Spleen (tissue), 11 donors: ENCODE measurements around the gene IGF1R. TPM values are rescaled to one million over a fixed set of nuclear protein-coding genes. Genes with fewer than 3 reads are reported as not detected.

Experiments
- DNase-seq: peaks from one replicate; pipeline ENCODE4 v3.0.0-alpha.2; 2020
- H3K27ac ChIP-seq, 8 donors: fragments of 200-600 bp; sonication (generic) in 7 of 8; 1 replicate in 4 of 8; 2 replicates in 4 of 8; pipeline versions ENCODE4 v1.5.0 to v1.8.0; 2016 to 2021; ENCODE audit warnings: inconsistent platforms in 4 of 8, mild to moderate bottlenecking in 4 of 8, moderate library complexity in 1 of 8
- H3K27me3 ChIP-seq, 7 donors: fragments of 200-600 bp; sonication (generic) in 6 of 7; replicated peaks in 1 of 7; 1 replicate in 4 of 7; 2 replicates in 3 of 7; pipeline versions ENCODE4 v1.5.0 to v1.8.0; 2016 to 2021; ENCODE audit warnings: inconsistent platforms in 3 of 7, mild to moderate bottlenecking in 1 of 7
- H3K36me3 ChIP-seq, 6 donors: fragments of 200-600 bp; sonication (generic) in 5 of 6; 1 replicate in 4 of 6; 2 replicates in 2 of 6; pipeline versions ENCODE4 v1.5.0 to v1.8.0; 2016 to 2021; ENCODE audit warnings: inconsistent platforms in 2 of 6
- H3K4me1 ChIP-seq, 6 donors: fragments of 200-600 bp; sonication (generic) in 5 of 6; 1 replicate in 3 of 6; 2 replicates in 3 of 6; pipeline versions ENCODE4 v1.5.0 to v1.8.0; 2016 to 2021; ENCODE audit warnings: inconsistent platforms in 3 of 6
- H3K4me3 ChIP-seq, 8 donors: fragments of 200-600 bp; sonication (generic) in 7 of 8; 1 replicate in 4 of 8; 2 replicates in 4 of 8; pipeline versions ENCODE4 v1.5.0 to v1.8.0; 2016 to 2021; ENCODE audit warnings: inconsistent platforms in 4 of 8, mild to moderate bottlenecking in 4 of 8, moderate library complexity in 2 of 8
- H3K9me3 ChIP-seq, 8 donors: fragments of 200-600 bp; sonication (generic) in 7 of 8; 1 replicate in 4 of 8; 2 replicates in 4 of 8; pipeline versions ENCODE4 v1.5.0 to v1.8.0; 2016 to 2021; ENCODE audit warnings: inconsistent platforms in 4 of 8
- POLR2A ChIP-seq, 3 donors: fragments of 450-650 bp; IDR thresholded peaks; one replicate each; pipeline ENCODE4 v1.5.1; 2017; ENCODE audit warnings: antibody characterized with exemption in 3 of 3, mild to moderate bottlenecking in 1 of 3
- POLR2AphosphoS5 ChIP-seq, 3 donors: sonication (generic); formaldehyde crosslinking; IDR thresholded peaks; one replicate each; pipeline ENCODE4 v1.5.1; 2017; ENCODE audit warnings: antibody characterized with exemption in 3 of 3
- WGBS, 5 donors: extraction: QIAGEN DNeasy Blood & Tissue Kit in 3 of 5; methylation state at CpG; one replicate each; pipeline versions ENCODE4 v1.1.5 to v1.1.7; 2013 to 2018; 5-methylcytosine and 5-hydroxymethylcytosine counted together
- intact Hi-C: fragments of 100-400 bp; cut with DNase I; formaldehyde crosslinking; loops from one replicate; pipeline ENCODE4 v1.15.0; 2023; ENCODE audit warnings: low total_unique reads
- polyA plus RNA-seq, 3 donors: library from polyadenylated mRNA; stranded (reverse); fragments of 200-250 nt; gene quantifications; one replicate each; pipeline ENCODE4 v1.2.1, GENCODE V29; 2013
- total RNA-seq, 7 donors: library from RNA; depleted of rRNA in 3 of 7; stranded (reverse); fragments of >200 nt in 3 of 7; fragmentation: NEBNext Ultra II Directional in 4 of 7; extraction: Animal tissue kit (Norgen Biotek cat#: 25700) in 4 of 7; gene quantifications; one replicate each; pipeline versions ENCODE4 v1.1.0 to v1.2.1, GENCODE V29; 2016 to 2021
- TF ChIP-seq, protein P1 (sequence below), 11 experiments: fragments of 200-600 bp in 7 of 11; fragments of 450-650 bp in 4 of 11; sonication (generic) in 4 of 11; IDR thresholded peaks in 8 of 11; conservative IDR thresholded peaks in 3 of 11; 1 replicate in 7 of 11; 2 replicates in 4 of 11; pipeline versions ENCODE4 v1.4.0 to v1.8.0; 2016 to 2021; ENCODE audit warnings: antibody characterized with exemption in 11 of 11, inconsistent platforms in 4 of 11, mild to moderate bottlenecking in 1 of 11
- donor health status: healthy with polysubstance abuse.
- donor health status: DM: no; HTN: no; CAD: no; lungs with moderate emphysema.
- donor health status: DM: no; HTN: no; CAD: no.
- donor health status: Bipolar disorder and iron deficiency.
- donor health status: healthy.
- donor health status: DM: no; HTN: no; CAD: no.
- donor health status: DM: yes; HTN: yes; CAD: no.

Gene IGF1R
- total and polyA plus RNA-seq, 10 donors = 1.1 to 104 (median 53.1) TPM

- DNase-seq = no peak
- no peak for TF ChIP-seq POLR2AphosphoS5 (IDR thresholded peaks at IDR 0.05)
- TF ChIP-seq, protein P1, sequence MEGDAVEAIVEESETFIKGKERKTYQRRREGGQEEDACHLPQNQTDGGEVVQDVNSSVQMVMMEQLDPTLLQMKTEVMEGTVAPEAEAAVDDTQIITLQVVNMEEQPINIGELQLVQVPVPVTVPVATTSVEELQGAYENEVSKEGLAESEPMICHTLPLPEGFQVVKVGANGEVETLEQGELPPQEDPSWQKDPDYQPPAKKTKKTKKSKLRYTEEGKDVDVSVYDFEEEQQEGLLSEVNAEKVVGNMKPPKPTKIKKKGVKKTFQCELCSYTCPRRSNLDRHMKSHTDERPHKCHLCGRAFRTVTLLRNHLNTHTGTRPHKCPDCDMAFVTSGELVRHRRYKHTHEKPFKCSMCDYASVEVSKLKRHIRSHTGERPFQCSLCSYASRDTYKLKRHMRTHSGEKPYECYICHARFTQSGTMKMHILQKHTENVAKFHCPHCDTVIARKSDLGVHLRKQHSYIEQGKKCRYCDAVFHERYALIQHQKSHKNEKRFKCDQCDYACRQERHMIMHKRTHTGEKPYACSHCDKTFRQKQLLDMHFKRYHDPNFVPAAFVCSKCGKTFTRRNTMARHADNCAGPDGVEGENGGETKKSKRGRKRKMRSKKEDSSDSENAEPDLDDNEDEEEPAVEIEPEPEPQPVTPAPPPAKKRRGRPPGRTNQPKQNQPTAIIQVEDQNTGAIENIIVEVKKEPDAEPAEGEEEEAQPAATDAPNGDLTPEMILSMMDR (IDR thresholded peaks at IDR 0.05 in 8 of 11, conservative IDR thresholded peaks at IDR 0.05 in 3 of 11) = no peak
- no peak for TF ChIP-seq POLR2A (IDR thresholded peaks at IDR 0.05)
- intact Hi-C loops = no loop called here
- H3K4me1 ChIP-seq = no peaks in the 10 kb centered on the region
- no peaks in the 10 kb centered on the region for H3K36me3 ChIP-seq
- H3K9me3 ChIP-seq = no peaks in the 10 kb centered on the region
- H3K27me3 ChIP-seq = peaks cover 0 to 42% (median 0%) of the 10 kb centered on the region in 7 donors
- no peak overlapping the region for H3K27ac ChIP-seq
- no peak overlapping the region for H3K4me3 ChIP-seq
- 86 to 94% (median 90%) methylated on average over 1 of the region's 1 CpG for WGBS, 5 donors
Observed at GRCh38 chr15:98628216-98628615, 20.1 kb upstream of the IGF1R start.

DNA sequence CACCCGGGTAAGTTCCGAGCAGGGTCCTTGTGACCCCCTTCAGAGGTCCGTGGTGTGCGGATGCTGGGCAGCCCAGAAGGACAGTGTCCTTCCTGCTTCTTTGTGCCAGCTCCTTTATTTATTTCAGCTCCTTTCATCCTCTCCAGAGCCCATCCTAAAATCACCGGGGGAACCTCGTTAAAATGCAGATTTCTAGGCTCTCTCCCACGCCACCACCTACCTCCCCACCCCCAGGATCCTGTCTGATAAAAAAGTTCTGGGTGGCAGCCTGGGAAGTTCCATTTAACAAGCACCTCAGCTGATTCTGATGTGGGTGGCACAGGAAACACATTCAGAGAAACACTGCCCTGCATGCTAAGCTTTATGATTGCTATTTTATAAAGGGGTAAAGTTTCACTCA lies 12.5 kb upstream of the IGF1R start:
- no peak for TF ChIP-seq POLR2A (IDR thresholded peaks at IDR 0.05)
- TF ChIP-seq, protein P1 (IDR thresholded peaks at IDR 0.05 in 8 of 11, conservative IDR thresholded peaks at IDR 0.05 in 3 of 11) = no peak
- TF ChIP-seq POLR2AphosphoS5 (IDR thresholded peaks at IDR 0.05) = no peak
- 57 to 68% (median 60%) methylated on average over 7 of the region's 7 CpGs for WGBS, 5 donors
- intact Hi-C loops = no loop called here
- DNase-seq = no peak
- Histone ChIP-seq H3K27me3 (peaks cover 0 to 15% (median 0%) of the 10 kb centered on the region in 7 donors), H3K4me3 (no peak overlapping the region), H3K27ac (no peak overlapping the region), H3K9me3 (no peaks in the 10 kb centered on the region), H3K36me3 (no peaks in the 10 kb centered on the region), H3K4me1 (no peaks in the 10 kb centered on the region)

GRCh38 chr15:98643115-98643514 lies 5.2 kb upstream of the IGF1R start:
- TF ChIP-seq POLR2AphosphoS5 (IDR thresholded peaks at IDR 0.05) = no peak
- TF ChIP-seq, protein P1 (IDR thresholded peaks at IDR 0.05 in 8 of 11, conservative IDR thresholded peaks at IDR 0.05 in 3 of 11) = no peak
- intact Hi-C loops = loop anchor here (10.0 kb wide), 1 partner anchor 132 kb away; no protein-coding TSS in a partner anchor
- DNase-seq = no peak

DNA sequence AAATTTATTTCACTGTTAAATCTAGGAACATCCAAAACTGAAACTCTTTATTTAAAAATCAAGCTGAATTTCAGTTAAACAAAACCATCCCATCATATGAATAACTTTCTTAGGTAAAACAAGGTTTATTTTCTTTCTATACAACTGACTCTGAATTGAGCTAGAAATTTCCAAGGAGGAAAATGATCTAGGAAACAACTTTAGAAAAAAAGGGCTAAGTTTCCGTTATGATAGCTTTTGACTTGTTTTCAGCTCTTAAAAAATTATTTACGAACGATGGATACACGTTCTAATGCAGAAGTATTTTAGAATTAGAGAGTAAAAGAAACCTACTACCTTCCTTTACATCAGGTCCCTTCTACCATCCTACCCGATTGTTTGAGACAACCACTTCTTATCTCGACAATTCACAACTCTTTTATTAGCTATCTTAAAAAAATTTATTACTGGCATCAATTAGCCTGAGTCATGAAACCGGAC lies 1.8 kb upstream of the IGF1R start:
- DNase-seq = no peak
- Histone ChIP-seq H3K27me3 (peaks cover 0 to 52% (median 15%) of the 10 kb centered on the region in 7 donors), H3K36me3 (no peaks in the 10 kb centered on the region), H3K9me3 (no peaks in the 10 kb centered on the region), H3K4me3 (peak overlapping the region; percentile 72 to 96 (median 90)), H3K4me1 (peaks cover 0 to 34% (median 17%) of the 10 kb centered on the region in 6 donors), H3K27ac (peak overlapping the region in 7 of 8 donors; percentile 91 to 93 (median 93))
- intact Hi-C loops = loop anchor here (10.0 kb wide), 1 partner anchor 128 kb away; no protein-coding TSS in a partner anchor
- TF ChIP-seq POLR2A (IDR thresholded peaks at IDR 0.05) = no peak
- no peak for TF ChIP-seq POLR2AphosphoS5 (IDR thresholded peaks at IDR 0.05)
- TF ChIP-seq, protein P1 (IDR thresholded peaks at IDR 0.05 in 8 of 11, conservative IDR thresholded peaks at IDR 0.05 in 3 of 11) = no peak
- WGBS, 5 donors = 4 to 10% (median 6%) methylated on average over 7 of the region's 7 CpGs

More at GRCh38 chr15:98643115-98643514, 5.2 kb upstream of the IGF1R start:
- Histone ChIP-seq H3K9me3 (no peaks in the 10 kb centered on the region), H3K4me1 (peaks cover 0 to 12% (median 7%) of the 10 kb centered on the region in 6 donors), H3K4me3 (no peak overlapping the region), H3K36me3 (no peaks in the 10 kb centered on the region), H3K27ac (no peak overlapping the region), H3K27me3 (peaks cover 0 to 32% (median 4%) of the 10 kb centered on the region in 7 donors)
- 84 to 94% (median 90%) methylated on average over 4 of the region's 4 CpGs for WGBS, 5 donors
